ENCODE results near the gene NIPAL4. TPM values are rescaled to one million over a fixed set of nuclear protein-coding genes. Genes with fewer than 3 reads are reported as not detected.

Gene NIPAL4
- total RNA-seq, 1 experiment from 2014 or later: 2.7 TPM

DNA sequence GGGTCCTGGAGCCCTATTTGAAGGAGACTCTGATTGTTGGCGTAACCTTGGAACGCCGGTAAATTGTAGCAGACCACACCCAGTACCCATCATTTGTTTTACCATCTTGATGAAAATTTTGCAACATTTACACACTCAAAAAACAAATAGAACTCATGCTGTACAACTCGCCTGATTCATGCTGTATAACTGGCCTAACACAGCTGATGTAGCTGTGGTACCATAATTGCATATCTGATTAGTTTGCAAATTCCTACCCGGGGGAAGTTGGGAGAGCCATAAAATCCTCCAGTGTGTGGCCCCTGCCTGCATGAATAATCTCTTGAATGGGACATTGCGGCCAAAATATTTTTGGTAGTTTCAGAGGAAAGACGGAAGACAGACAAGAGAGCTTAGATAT, 9.7 kb downstream of the NIPAL4 start:
- no peak overlapping the region for H3K4me3 Mint-ChIP-seq (ENCODE audit: low read depth, unreplicated experiment)
- TF ChIP-seq, protein P1, sequence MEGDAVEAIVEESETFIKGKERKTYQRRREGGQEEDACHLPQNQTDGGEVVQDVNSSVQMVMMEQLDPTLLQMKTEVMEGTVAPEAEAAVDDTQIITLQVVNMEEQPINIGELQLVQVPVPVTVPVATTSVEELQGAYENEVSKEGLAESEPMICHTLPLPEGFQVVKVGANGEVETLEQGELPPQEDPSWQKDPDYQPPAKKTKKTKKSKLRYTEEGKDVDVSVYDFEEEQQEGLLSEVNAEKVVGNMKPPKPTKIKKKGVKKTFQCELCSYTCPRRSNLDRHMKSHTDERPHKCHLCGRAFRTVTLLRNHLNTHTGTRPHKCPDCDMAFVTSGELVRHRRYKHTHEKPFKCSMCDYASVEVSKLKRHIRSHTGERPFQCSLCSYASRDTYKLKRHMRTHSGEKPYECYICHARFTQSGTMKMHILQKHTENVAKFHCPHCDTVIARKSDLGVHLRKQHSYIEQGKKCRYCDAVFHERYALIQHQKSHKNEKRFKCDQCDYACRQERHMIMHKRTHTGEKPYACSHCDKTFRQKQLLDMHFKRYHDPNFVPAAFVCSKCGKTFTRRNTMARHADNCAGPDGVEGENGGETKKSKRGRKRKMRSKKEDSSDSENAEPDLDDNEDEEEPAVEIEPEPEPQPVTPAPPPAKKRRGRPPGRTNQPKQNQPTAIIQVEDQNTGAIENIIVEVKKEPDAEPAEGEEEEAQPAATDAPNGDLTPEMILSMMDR (IDR thresholded peaks at IDR 0.05; ENCODE audit: unreplicated experiment): no peak
- H3K9me3 Mint-ChIP-seq (ENCODE audit: low read depth, unreplicated experiment): no peaks in the 10 kb centered on the region
- intact Hi-C loops (cut with micrococcal nuclease; ENCODE audit: unreplicated experiment): no loop called here
- DNase-seq: no peak
- H3K27me3 Mint-ChIP-seq (ENCODE audit: unreplicated experiment): no peaks in the 10 kb centered on the region
- H3K36me3 Mint-ChIP-seq (ENCODE audit: insufficient read depth, unreplicated experiment): peaks cover under 1% of the 10 kb centered on the region
- H3K4me1 Mint-ChIP-seq (ENCODE audit: low read depth, unreplicated experiment): peaks cover 3% of the 10 kb centered on the region
- CTCF ChIA-PET: interaction anchor here (0.7 kb wide), 1 partner anchor 82 kb away, joined by 4 read pairs; no protein-coding TSS in a partner anchor
- H3K27ac Mint-ChIP-seq (ENCODE audit: unreplicated experiment): no peak overlapping the region
- BruUV-seq (replicated peaks): no TSS peak

DNA sequence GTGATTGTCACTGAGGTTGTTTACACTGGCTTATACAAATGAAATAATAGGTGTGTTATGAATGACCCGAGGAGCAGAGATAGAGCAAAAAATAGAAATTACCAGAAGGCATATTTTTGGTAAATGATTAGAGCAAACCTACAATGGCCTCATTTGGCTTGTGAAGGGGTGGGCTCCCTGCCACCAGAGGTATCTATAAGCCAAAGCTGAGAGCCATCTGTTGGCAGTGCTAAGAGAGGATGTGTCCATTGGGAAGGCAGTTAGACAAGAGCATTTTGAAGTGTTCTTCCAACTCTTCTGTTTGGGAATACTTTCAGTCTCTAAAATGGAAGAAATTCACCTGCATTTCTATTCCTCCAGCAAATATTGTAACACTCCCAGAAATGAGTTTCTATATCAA, 10.6 kb downstream of the NIPAL4 start:
- intact Hi-C loops (cut with micrococcal nuclease; ENCODE audit: unreplicated experiment): loop anchor here (1.0 kb wide), 1 partner anchor 39 kb away; no protein-coding TSS in a partner anchor
- no TSS peak for BruUV-seq (replicated peaks)
- Mint-ChIP-seq H3K9me3 (ENCODE audit: low read depth, unreplicated experiment) (no peaks in the 10 kb centered on the region), H3K27me3 (ENCODE audit: unreplicated experiment) (no peaks in the 10 kb centered on the region), H3K4me3 (ENCODE audit: low read depth, unreplicated experiment) (no peak overlapping the region), H3K36me3 (ENCODE audit: insufficient read depth, unreplicated experiment) (no peaks in the 10 kb centered on the region), H3K27ac (ENCODE audit: unreplicated experiment) (no peak overlapping the region), H3K4me1 (ENCODE audit: low read depth, unreplicated experiment) (no peaks in the 10 kb centered on the region)
- CTCF ChIA-PET: interaction anchor here (1.4 to 1.5 kb wide), 3 partner anchors 18 to 142 kb away, joined by 4 to 20 read pairs (median 10); no protein-coding TSS in a partner anchor
- no peak for DNase-seq
- TF ChIP-seq, protein P1 (IDR thresholded peaks at IDR 0.05; ENCODE audit: unreplicated experiment): no peak

DNA sequence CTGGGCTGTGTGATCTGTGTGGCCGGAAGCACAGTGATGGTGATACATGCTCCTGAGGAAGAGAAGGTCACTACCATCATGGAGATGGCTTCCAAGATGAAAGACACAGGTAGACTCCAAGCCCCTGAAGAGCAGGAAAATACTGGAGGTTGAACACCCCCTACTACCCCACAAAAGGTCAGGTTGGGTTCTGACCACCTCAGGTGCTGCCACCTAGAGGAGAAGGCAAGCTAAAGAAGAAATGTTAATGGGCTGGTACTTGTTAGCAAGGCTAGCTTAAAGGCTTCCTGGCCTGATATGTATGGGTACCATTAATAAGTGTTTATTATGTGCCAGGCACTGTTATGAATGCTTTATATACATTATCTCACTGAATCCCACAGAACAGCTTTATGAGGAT, 11.7 kb downstream of the NIPAL4 start:
- H3K4me3 Mint-ChIP-seq (ENCODE audit: low read depth, unreplicated experiment): no peak overlapping the region
- peak; percentile 57 for DNase-seq
- no peaks in the 10 kb centered on the region for H3K4me1 Mint-ChIP-seq (ENCODE audit: low read depth, unreplicated experiment)
- TF ChIP-seq, protein P1 (IDR thresholded peaks at IDR 0.05; ENCODE audit: unreplicated experiment): peak; percentile 81
- BruUV-seq (replicated peaks): no TSS peak
- H3K27ac Mint-ChIP-seq (ENCODE audit: unreplicated experiment): no peak overlapping the region
- no peaks in the 10 kb centered on the region for H3K36me3 Mint-ChIP-seq (ENCODE audit: insufficient read depth, unreplicated experiment)
- CTCF ChIA-PET: interaction anchor here (0.7 to 1.5 kb wide), 14 partner anchors 9 to 272 kb away, joined by 3 to 20 read pairs (median 4); partner anchors contain the start of gene LSM11
- no peaks in the 10 kb centered on the region for H3K27me3 Mint-ChIP-seq (ENCODE audit: unreplicated experiment)
- no peaks in the 10 kb centered on the region for H3K9me3 Mint-ChIP-seq (ENCODE audit: low read depth, unreplicated experiment)
- intact Hi-C loops (cut with micrococcal nuclease; ENCODE audit: unreplicated experiment): loop anchor here (1.0 kb wide), 1 partner anchor 40 kb away; no protein-coding TSS in a partner anchor

DNA sequence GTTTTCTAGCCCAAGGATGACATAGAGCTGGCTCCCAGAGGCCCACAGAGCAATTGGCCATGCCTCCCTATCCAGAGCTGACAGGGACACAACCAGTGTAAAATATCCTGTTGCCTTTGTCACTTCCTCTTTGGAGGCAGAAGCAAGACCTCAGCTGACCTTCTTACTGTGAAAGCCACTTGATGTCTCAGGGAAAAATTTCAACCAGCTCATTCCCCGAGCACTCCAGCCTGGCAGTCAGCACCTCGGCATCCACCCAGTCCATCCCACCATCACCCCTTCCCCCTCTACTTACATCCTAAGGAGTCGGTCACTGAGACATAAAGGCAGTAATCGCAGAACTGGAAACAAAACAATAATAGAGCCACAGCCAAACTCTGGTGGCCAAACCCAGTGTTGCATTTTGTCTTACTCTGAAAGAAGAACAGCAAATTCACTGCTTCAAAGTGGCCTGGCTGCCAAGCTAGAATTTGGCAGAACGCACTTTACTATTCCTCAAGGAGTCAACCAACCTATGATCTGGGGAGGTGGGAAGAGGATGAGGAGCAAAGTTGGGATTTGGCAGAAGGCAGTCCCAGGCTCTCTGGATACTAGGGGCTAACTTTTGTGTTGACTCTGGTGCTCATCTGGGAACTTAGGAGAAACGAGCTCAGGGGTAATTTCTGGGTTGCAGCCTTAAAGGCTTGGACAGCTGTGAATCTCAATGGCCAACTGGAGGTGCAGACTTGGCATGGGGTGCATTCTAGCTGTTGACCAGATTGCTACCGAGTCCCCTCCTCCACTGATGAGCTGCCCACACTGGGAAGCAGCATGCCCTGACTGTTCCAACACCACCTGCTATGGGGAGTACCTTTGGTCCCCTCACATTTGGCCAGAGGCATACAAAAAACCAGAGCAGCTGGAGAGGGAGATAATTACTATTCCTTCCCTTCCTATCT, 13.6 kb downstream of the NIPAL4 start:
- Mint-ChIP-seq H3K27me3 (ENCODE audit: unreplicated experiment) (no peaks in the 10 kb centered on the region), H3K4me3 (ENCODE audit: low read depth, unreplicated experiment) (no peak overlapping the region), H3K27ac (ENCODE audit: unreplicated experiment) (no peak overlapping the region), H3K9me3 (ENCODE audit: low read depth, unreplicated experiment) (no peaks in the 10 kb centered on the region), H3K36me3 (ENCODE audit: insufficient read depth, unreplicated experiment) (no peaks in the 10 kb centered on the region), H3K4me1 (ENCODE audit: low read depth, unreplicated experiment) (no peaks in the 10 kb centered on the region)
- intact Hi-C loops (cut with micrococcal nuclease; ENCODE audit: unreplicated experiment): no loop called here
- TF ChIP-seq, protein P1 (IDR thresholded peaks at IDR 0.05; ENCODE audit: unreplicated experiment): no peak
- BruUV-seq (replicated peaks): no TSS peak
- CTCF ChIA-PET: interaction anchor here (0.7 to 0.9 kb wide), 4 partner anchors 41 to 1808 kb away, joined by 3 to 5 read pairs (median 3); partner anchors contain the start of gene MED7
- DNase-seq: no peak

Data from Calu3 (cell line).